WERI-Rb-1 (cell line): ENCODE data around the gene NPRL2.

Source experiments
- DNase-seq: peaks from one replicate; pipeline ENCODE4 v3.0.0-alpha.2; 2020
- H3K27ac ChIP-seq: fragments of 250-450 bp; sonication (Bioruptor Pico); 2 replicates; pipeline ENCODE4 v1.5.1; 2020; ENCODE audit warnings: mild to moderate bottlenecking, moderate library complexity
- H3K27me3 ChIP-seq: fragments of 250-450 bp; sonication (Bioruptor Pico); 2 replicates; pipeline ENCODE4 v1.5.1; 2021; ENCODE audit warnings: mild to moderate bottlenecking, low read depth, moderate library complexity; ENCODE audit not compliant: insufficient read depth, severe bottlenecking
- H3K36me3 ChIP-seq: fragments of 250-450 bp; sonication (Bioruptor Pico); 2 replicates; pipeline ENCODE4 v1.5.1; 2020; ENCODE audit warnings: mild to moderate bottlenecking, moderate library complexity
- H3K4me3 ChIP-seq: 2 replicates; pipeline ENCODE4 v1.5.1; 2011; ENCODE audit warnings: low read depth, mild to moderate bottlenecking, control low read depth, low read length
- H3K9me3 ChIP-seq: fragments of 250-450 bp; sonication (Bioruptor Pico); 2 replicates; pipeline ENCODE4 v1.5.1; 2021; ENCODE audit warnings: mild to moderate bottlenecking, moderate library complexity; ENCODE audit not compliant: severe bottlenecking
- TF ChIP-seq, protein P1 (sequence below): IDR thresholded peaks from 2 replicates; pipeline ENCODE4 v1.5.1; 2011; ENCODE audit warnings: low read depth, mild to moderate bottlenecking, control low read depth, inconsistent platforms, low read length

Gene NPRL2

DNA sequence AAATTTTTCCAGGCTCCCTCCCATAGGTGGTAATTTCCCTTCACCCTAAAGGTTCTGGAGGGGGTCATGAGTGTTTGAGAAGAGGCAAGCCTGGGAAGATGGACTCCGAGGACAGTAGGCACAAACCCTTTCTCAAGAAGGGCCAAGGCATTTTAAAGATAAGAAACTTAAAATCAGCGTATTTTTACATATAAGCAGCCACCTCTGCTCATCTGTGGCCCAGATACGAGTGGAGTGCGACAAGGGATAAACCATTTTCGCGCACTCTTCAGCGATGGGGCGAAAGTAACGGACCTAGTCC is 10.5 kb downstream of the NPRL2 start:
- H3K9me3 ChIP-seq = no peaks in the 10 kb centered on the region
- no peak overlapping the region for H3K4me3 ChIP-seq
- H3K27me3 ChIP-seq = no peaks in the 10 kb centered on the region
- H3K36me3 ChIP-seq = peaks cover 13% of the 10 kb centered on the region
- TF ChIP-seq, protein P1, sequence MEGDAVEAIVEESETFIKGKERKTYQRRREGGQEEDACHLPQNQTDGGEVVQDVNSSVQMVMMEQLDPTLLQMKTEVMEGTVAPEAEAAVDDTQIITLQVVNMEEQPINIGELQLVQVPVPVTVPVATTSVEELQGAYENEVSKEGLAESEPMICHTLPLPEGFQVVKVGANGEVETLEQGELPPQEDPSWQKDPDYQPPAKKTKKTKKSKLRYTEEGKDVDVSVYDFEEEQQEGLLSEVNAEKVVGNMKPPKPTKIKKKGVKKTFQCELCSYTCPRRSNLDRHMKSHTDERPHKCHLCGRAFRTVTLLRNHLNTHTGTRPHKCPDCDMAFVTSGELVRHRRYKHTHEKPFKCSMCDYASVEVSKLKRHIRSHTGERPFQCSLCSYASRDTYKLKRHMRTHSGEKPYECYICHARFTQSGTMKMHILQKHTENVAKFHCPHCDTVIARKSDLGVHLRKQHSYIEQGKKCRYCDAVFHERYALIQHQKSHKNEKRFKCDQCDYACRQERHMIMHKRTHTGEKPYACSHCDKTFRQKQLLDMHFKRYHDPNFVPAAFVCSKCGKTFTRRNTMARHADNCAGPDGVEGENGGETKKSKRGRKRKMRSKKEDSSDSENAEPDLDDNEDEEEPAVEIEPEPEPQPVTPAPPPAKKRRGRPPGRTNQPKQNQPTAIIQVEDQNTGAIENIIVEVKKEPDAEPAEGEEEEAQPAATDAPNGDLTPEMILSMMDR = no peak
- DNase-seq = no peak
- no peak overlapping the region for H3K27ac ChIP-seq

DNA sequence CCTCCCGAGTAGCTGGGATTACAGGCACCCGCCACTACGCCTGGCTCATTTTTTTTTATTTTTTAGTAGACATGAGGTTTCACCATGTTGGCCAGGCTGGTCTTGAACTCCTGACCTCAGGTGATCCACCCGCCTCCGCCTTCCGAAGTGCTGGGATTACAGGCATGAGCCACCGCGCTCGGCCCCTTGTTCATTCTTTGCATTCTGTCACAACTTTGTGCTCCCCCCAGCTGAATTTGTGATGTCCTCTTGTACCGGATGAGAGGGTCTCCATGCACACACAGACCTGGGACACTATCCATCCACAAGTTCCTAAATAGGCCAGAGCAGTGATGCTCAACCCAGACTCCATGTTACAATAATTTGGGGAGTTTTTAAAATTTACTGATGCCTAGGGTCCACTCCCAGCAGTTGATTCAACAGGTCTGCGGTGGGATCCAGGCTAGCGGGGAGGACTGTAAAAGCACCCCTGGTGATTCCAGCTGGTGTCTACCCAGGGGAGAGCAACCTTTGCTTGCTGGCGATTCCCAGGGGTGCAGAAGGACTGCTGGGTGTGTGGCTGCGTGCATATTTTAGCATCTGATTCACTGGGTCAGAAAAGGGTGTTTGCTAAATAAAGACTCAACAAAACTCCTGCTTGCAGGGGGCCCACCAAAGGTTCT is 11.0 kb downstream of the NPRL2 start:
- no peaks in the 10 kb centered on the region for H3K9me3 ChIP-seq
- no peaks in the 10 kb centered on the region for H3K27me3 ChIP-seq
- no peak for DNase-seq
- no peak overlapping the region for H3K4me3 ChIP-seq
- no peak overlapping the region for H3K27ac ChIP-seq
- peaks cover 17% of the 10 kb centered on the region for H3K36me3 ChIP-seq
- TF ChIP-seq, protein P1 = no peak

DNA sequence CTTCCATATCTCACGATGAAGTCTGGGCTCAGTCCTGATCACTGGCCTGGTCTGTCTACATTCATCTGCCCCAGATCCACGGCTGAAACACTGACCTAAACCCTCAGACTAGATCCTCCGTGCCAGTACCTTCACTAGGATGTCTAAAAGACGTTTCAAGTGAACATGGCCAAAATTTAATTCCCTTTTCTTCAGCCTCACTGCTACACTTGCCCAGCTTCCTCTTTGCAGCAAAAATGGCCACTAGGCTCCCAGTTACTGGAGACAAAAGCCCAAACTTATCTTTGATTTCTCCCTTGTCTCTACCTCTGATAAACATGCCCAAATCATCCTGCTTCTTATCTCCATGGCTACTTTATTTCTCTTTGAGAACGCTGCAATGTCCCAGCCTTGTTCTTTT is 11.6 kb downstream of the NPRL2 start:
- Histone ChIP-seq H3K4me3 (no peak overlapping the region), H3K27ac (no peak overlapping the region; the same call in 1 of the 2 replicates), H3K36me3 (peaks cover 23% of the 10 kb centered on the region), H3K9me3 (no peaks in the 10 kb centered on the region), H3K27me3 (no peaks in the 10 kb centered on the region)
- DNase-seq = no peak
- TF ChIP-seq, protein P1 = no peak

DNA sequence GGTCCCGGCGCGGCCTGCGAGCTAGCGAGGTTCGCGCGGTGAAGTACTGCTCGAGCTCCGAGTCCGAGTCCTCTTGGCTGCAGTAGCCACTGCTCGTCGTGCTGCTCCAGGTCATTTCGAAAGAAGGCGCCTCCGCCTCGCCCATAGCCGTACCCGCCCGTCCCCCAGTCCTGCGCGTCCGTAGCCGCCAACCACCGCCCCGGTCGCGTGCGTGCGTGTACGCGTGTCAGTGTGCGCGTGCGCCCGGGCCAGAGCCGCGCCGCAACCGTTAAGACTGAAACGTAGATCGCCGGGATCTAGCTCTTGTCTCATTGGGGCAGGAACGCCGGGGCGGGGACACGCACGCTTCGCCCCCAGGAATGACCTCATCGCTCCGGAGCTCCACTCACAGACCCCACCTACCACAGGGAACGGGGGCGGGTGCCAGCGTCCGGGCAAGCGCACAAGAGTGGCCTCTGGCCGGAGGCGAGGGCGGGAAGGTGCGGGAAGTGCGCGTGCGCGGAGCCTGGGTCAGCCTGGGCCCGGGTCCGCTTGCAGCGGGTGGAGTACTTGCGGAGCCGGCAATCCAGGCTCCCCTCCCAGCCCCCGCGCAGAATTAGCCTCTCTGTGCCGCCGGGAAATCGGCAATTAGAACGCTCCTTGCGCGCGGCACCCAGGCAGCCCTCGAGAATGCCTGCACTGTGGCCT is 13.3 kb downstream of the NPRL2 start:
- Histone ChIP-seq H3K4me3 (peak overlapping the region; percentile 79), H3K9me3 (no peaks in the 10 kb centered on the region), H3K36me3 (peaks cover 39% of the 10 kb centered on the region), H3K27ac (peak overlapping the region; percentile 93), H3K27me3 (no peaks in the 10 kb centered on the region)
- DNase-seq = peak; percentile 100
- TF ChIP-seq, protein P1 = no peak

DNA sequence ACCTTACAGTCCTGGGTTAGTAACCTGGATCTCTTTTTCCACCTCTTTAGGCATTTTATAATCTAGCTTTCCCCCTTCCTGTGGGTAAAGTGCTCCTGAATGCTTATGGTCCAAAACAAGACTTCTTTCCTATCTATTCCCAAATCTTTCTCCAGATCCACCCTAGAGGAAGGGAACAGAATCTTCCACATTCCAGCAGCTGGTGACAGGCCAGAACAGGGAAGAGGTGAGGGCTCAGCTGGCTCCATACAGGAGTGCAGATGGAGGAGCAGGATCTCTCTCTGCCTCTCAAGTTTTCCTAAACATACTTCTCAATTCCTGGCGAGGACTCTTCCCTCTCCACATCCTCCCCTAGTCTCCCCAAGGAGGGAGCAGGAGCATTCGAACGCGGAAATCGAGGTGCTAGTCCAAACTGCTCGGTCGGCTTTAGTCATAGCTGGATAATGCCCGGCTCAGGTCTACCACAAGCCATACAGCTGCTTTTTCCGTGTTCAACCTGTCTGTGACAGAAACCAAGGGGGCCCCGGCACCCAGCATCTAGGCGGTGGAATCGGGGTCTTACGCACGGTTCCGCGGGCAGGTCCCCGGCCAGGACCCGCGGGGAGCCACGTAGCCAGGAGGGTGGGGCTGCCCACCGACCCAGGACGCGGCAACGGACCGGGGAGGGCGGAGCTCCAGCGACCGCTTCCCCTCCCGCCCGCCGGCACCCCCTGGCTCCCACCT is 14.0 kb downstream of the NPRL2 start:
- no peaks in the 10 kb centered on the region for H3K27me3 ChIP-seq
- H3K9me3 ChIP-seq = no peaks in the 10 kb centered on the region
- TF ChIP-seq, protein P1 = no peak
- no peak for DNase-seq
- peak overlapping the region; percentile 79 for H3K4me3 ChIP-seq
- peak overlapping the region; percentile 93 for H3K27ac ChIP-seq
- H3K36me3 ChIP-seq = peaks cover 46% of the 10 kb centered on the region
